WTC11 (cell line): Measurements from ENCODE around the gene ROR2. TPM values are rescaled to one million over a fixed set of nuclear protein-coding genes. Genes with fewer than 3 reads are reported as not detected.

Experiments
- ATAC-seq: fragments of 200-7000 bp; cut with Tn5 transposase; 2 replicates; pipeline ENCODE4 v1.10.0; 2021; ENCODE audit warnings: mild to moderate bottlenecking, moderate library complexity
- CTCF ChIA-PET: fragments of 300-600 bp; sonication (Branson Sonifier 250); formaldehyde crosslinking; loops from one replicate; lab custom pipeline; 2021; ENCODE audit warnings: antibody characterized with exemption; lab: Charles Lee
- POLR2A ChIA-PET: fragments of 350-600 bp; sonication (Branson Sonifier 250); formaldehyde crosslinking; loops from one replicate; lab custom pipeline; 2021; ENCODE audit warnings: antibody characterized with exemption; lab: Charles Lee
- DNase-seq: peaks from one replicate; pipeline ENCODE4 v3.0.0; 2021; ENCODE audit warnings: low spot score
- H3K27ac Mint-ChIP-seq: 2 replicates; pipeline ENCODE4 v1.8.0; 2021; ENCODE audit warnings: mixed read lengths
- H3K27me3 Mint-ChIP-seq: 2 replicates; pipeline ENCODE4 v1.8.0; 2021; ENCODE audit warnings: low read depth, mild to moderate bottlenecking, moderate library complexity, mixed read lengths
- H3K36me3 Mint-ChIP-seq: 2 replicates; pipeline ENCODE4 v1.8.0; 2021; ENCODE audit warnings: mixed read lengths
- H3K4me1 Mint-ChIP-seq: 2 replicates; pipeline ENCODE4 v1.8.0; 2022; ENCODE audit warnings: mixed read lengths
- H3K4me3 Mint-ChIP-seq: 2 replicates; pipeline ENCODE4 v1.8.0; 2021; ENCODE audit warnings: mild to moderate bottlenecking, moderate library complexity, mixed read lengths
- H3K9me3 Mint-ChIP-seq: 2 replicates; pipeline ENCODE4 v1.8.0; 2021; ENCODE audit warnings: mixed read lengths
- AR ChIP-seq: fragments of 250-450 bp; sonication (Bioruptor Pico); IDR thresholded peaks from 2 replicates; pipeline ENCODE4 v1.9.0; 2021; ENCODE audit warnings: mild to moderate bottlenecking
- ARID4B ChIP-seq: sonication (generic); formaldehyde crosslinking; IDR thresholded peaks from 2 replicates; pipeline ENCODE4 v1.8.0; 2023; ENCODE audit warnings: missing genetic modification reagents, mild to moderate bottlenecking, borderline replicate concordance
- CTCF ChIP-seq: fragments of 200-600 bp; IDR thresholded peaks from 2 replicates; pipeline ENCODE4 v1.8.0; 2022; ENCODE audit warnings: antibody characterized with exemption
- E2F1 ChIP-seq: sonication (generic); formaldehyde crosslinking; IDR thresholded peaks from 2 replicates; pipeline ENCODE4 v1.8.0; 2022; ENCODE audit warnings: mild to moderate bottlenecking, missing genetic modification reagents
- FOXK1 ChIP-seq: sonication (generic); formaldehyde crosslinking; IDR thresholded peaks from 2 replicates; pipeline ENCODE4 v1.8.0; 2022; ENCODE audit warnings: mild to moderate bottlenecking, moderate library complexity, missing genetic modification reagents
- GTF2I ChIP-seq: fragments of 250-450 bp; sonication (Bioruptor Pico); conservative IDR thresholded peaks from 2 replicates; pipeline ENCODE4 v1.4.0; 2021; ENCODE audit warnings: mild to moderate bottlenecking
- IRF1 ChIP-seq: sonication (generic); formaldehyde crosslinking; IDR thresholded peaks from 2 replicates; pipeline ENCODE4 v1.8.0; 2023; ENCODE audit warnings: missing genetic modification reagents
- JAZF1 ChIP-seq: fragments of 250-450 bp; sonication (Bioruptor Pico); IDR thresholded peaks from 2 replicates; pipeline ENCODE4 v1.9.0; 2021; ENCODE audit warnings: moderate library complexity, mild to moderate bottlenecking, inconsistent platforms
- MXD4 ChIP-seq: fragments of 250-450 bp; sonication (Bioruptor Pico); IDR thresholded peaks from 2 replicates; pipeline ENCODE4 v1.8.0; 2021; ENCODE audit warnings: mild to moderate bottlenecking, moderate library complexity, borderline replicate concordance
- TEAD1 ChIP-seq: sonication (generic); formaldehyde crosslinking; IDR thresholded peaks from 2 replicates; pipeline ENCODE4 v1.8.0; 2022; ENCODE audit warnings: mild to moderate bottlenecking, missing genetic modification reagents
- ZBTB21 ChIP-seq: sonication (generic); formaldehyde crosslinking; IDR thresholded peaks from 2 replicates; pipeline ENCODE4 v1.8.1; 2023; ENCODE audit warnings: mild to moderate bottlenecking, missing genetic modification reagents, borderline replicate concordance
- ZNF121 ChIP-seq: sonication (generic); formaldehyde crosslinking; IDR thresholded peaks from 2 replicates; pipeline ENCODE4 v1.8.0; 2023; ENCODE audit warnings: missing genetic modification reagents
- ZNF512 ChIP-seq: sonication (generic); formaldehyde crosslinking; IDR thresholded peaks from 2 replicates; pipeline ENCODE4 v1.8.1; 2022; ENCODE audit warnings: missing genetic modification reagents, borderline replicate concordance
- total RNA-seq: library from RNA; stranded (reverse); gene quantifications from 3 replicates; pipeline ENCODE4 v1.2.3, GENCODE V29; 2021

Gene ROR2
- total RNA-seq, 1 experiment from 2014 or later: 19.8 TPM

GRCh38 chr9:91714874-91715615 lies 235.0 kb downstream of the ROR2 start:
- Mint-ChIP-seq H3K27me3 (no peaks in the 10 kb centered on the region), H3K4me3 (no peak overlapping the region), H3K4me1 (no peaks in the 10 kb centered on the region), H3K27ac (no peak overlapping the region), H3K36me3 (peaks cover 6% of the 10 kb centered on the region), H3K9me3 (peaks cover 12% of the 10 kb centered on the region)
- TF ChIP-seq JAZF1 (CRISPR knock-in tag) (no peak), ARID4B (CRISPR knock-in tag) (no peak), TEAD1 (CRISPR knock-in tag) (no peak), E2F1 (CRISPR knock-in tag) (no peak), GTF2I (CRISPR knock-in tag) (no peak), MXD4 (CRISPR knock-in tag) (no peak), ZBTB21 (CRISPR knock-in tag) (no peak), ZNF512 (CRISPR knock-in tag) (no peak), AR (CRISPR knock-in tag) (no peak), ZNF121 (no peak), FOXK1 (CRISPR knock-in tag) (no peak), IRF1 (no peak), CTCF (no peak)
- POLR2A ChIA-PET: no interaction called here
- ATAC-seq: no peak
- no peak for DNase-seq
- CTCF ChIA-PET: interaction anchor here (1.0 to 1.6 kb wide), 5 partner anchors 12 to 800 kb away, joined by 3 to 8 read pairs (median 4); no protein-coding TSS in a partner anchor
